ENCODE data around the gene DENND2A. TPM values are rescaled to one million over a fixed set of nuclear protein-coding genes. Genes with fewer than 3 reads are reported as not detected.

Gene DENND2A
- total and polyA plus RNA-seq, 2 of the 4 experiments (the other 2 are of a cell fraction): 7.5 to 10.3 TPM

GRCh38 chr7:140681766-140682165, 41.2 kb upstream of the DENND2A start:
- H3K4ac ChIP-seq (ENCODE audit: low read depth, low read length): no peak overlapping the region
- H3K4me2 ChIP-seq (ENCODE audit: low read depth, low read length): no peak overlapping the region
- no peak overlapping the region for H3K14ac ChIP-seq (replicated peaks; ENCODE audit: low read depth, low read length)
- no peak overlapping the region for H3K23ac ChIP-seq (ENCODE audit: low read depth, low read length)
- no peak overlapping the region for H4K8ac ChIP-seq (ENCODE audit: low read depth in 2 of 2, low read length in 2 of 2)
- H3K4me1 ChIP-seq (ENCODE audit: control insufficient read depth, insufficient read depth, low read length): no peaks in the 10 kb centered on the region
- no peak overlapping the region for H3K27ac ChIP-seq (ENCODE audit: insufficient read depth, low read length)
- peaks cover 5% of the 10 kb centered on the region for H3K36me3 ChIP-seq (ENCODE audit: control insufficient read depth, insufficient read depth, low read length)
- no peak overlapping the region for H2BK15ac ChIP-seq (ENCODE audit: low read depth, low read length)
- no peak overlapping the region for H2AFZ ChIP-seq (replicated peaks; ENCODE audit: low read length, poor library complexity)
- ChIA-PET POLR2A (ENCODE audit: unreplicated experiment) (no interaction called here), CTCF (no interaction called here)
- H4K91ac ChIP-seq (ENCODE audit: insufficient read depth, low read depth, low read length): no peak overlapping the region
- TF ChIP-seq RCOR1 (IDR thresholded peaks at IDR 0.05; ENCODE audit: insufficient replicate concordance, low read length) (no peak), CHD1 (IDR thresholded peaks at IDR 0.05; ENCODE audit: low read depth, low read length) (no peak), POLR2A (IDR thresholded peaks at IDR 0.05; ENCODE audit: low read depth, low read length) (no peak), MAZ (IDR thresholded peaks at IDR 0.05; ENCODE audit: borderline replicate concordance, low read depth, low read length) (no peak), ELK1 (IDR thresholded peaks at IDR 0.05; ENCODE audit: borderline replicate concordance, low read depth, low read length) (no peak), CEBPB (IDR thresholded peaks at IDR 0.05; ENCODE audit: low read depth, low read length) (no peak), RAD21 (IDR thresholded peaks at IDR 0.05; ENCODE audit: low read length) (no peak), BHLHE40 (IDR thresholded peaks at IDR 0.05; ENCODE audit: low read depth, low read length) (no peak), MAFK (IDR thresholded peaks at IDR 0.05; ENCODE audit: low read depth, low read length) (no peak), USF2 (IDR thresholded peaks at IDR 0.05; ENCODE audit: low read depth, low read length) (no peak), RFX5 (IDR thresholded peaks at IDR 0.05; ENCODE audit: low read depth, low read length) (no peak), MXI1 (IDR thresholded peaks at IDR 0.05; ENCODE audit: borderline replicate concordance, low read depth, low read length) (no peak), FOS (IDR thresholded peaks at IDR 0.05; ENCODE audit: low read depth, low read length) (no peak), NFE2L2 (IDR thresholded peaks at IDR 0.05; ENCODE audit: low read depth, low read length) (no peak)
- H2BK20ac ChIP-seq (ENCODE audit: low read depth, low read length): no peak overlapping the region
- H3K18ac ChIP-seq (ENCODE audit: low read depth, low read length): no peak overlapping the region
- dilution Hi-C loops (cut with HindIII; ENCODE audit: low sequenced_read_pairs, unreplicated experiment): no loop called here
- WGBS, 2 experiments (ENCODE audit: extremely low coverage in 2 of 2, insufficient read length in 1 of 2): 90% methylated on average over 2 of the region's 3 CpGs; no CpG with 5 or more reads in 1 of the 2 experiments
- H3K27me3 ChIP-seq (ENCODE audit: control insufficient read depth, insufficient read depth, low read length): no peaks in the 10 kb centered on the region
- H3K79me1 ChIP-seq (ENCODE audit: low read depth in 1 of 2, low read length in 2 of 2): no peaks in the 10 kb centered on the region
- DNase-seq (no peak), ATAC-seq (ENCODE audit: low read depth) (no peak)
- no peak overlapping the region for H3K4me3 ChIP-seq (ENCODE audit: insufficient read depth, low read depth, low read length)
- no peak overlapping the region for H3K9ac ChIP-seq (ENCODE audit: low read depth, low read length)
- no peak overlapping the region for H3K56ac ChIP-seq (ENCODE audit: extremely low read depth, insufficient read depth, low read length)
- H2AK9ac ChIP-seq (replicated peaks; ENCODE audit: low read depth, low read length, poor library complexity): no peak overlapping the region
- no peak overlapping the region for H2AK5ac ChIP-seq (ENCODE audit: low read depth, low read length)
- H4K5ac ChIP-seq (ENCODE audit: low read depth, low read length): no peak overlapping the region
- H2BK5ac ChIP-seq (ENCODE audit: low read depth, low read length, poor library complexity, severe bottlenecking): no peak overlapping the region
- H2BK120ac ChIP-seq (ENCODE audit: low read depth, low read length): no peak overlapping the region
- H3K9me1 ChIP-seq (ENCODE audit: insufficient read depth, low read length): 0 out of 2 replicates have a peak, but pooled peaks cover 4% of the 10 kb centered on the region
- BruUV-seq (replicated peaks): no TSS peak
- intact Hi-C loops (cut with micrococcal nuclease): no loop called here
- no peaks in the 10 kb centered on the region for H3K9me3 ChIP-seq (ENCODE audit: control insufficient read depth, insufficient read depth, low read length)
- in situ Hi-C loops (cut with MboI; ENCODE audit: low sequenced_read_pairs): loop anchor here (10.0 kb wide), 1 partner anchor 853 kb away; no protein-coding TSS in a partner anchor
- no peaks in the 10 kb centered on the region for H4K20me1 ChIP-seq (ENCODE audit: insufficient read depth, low read length)

Data from IMR-90 (cell line).